ENCODE measurements around the gene AKR1C1. TPM values are rescaled to one million over a fixed set of nuclear protein-coding genes. Genes with fewer than 3 reads are reported as not detected.

AKR1C1 gene
- total and polyA plus RNA-seq, 2 of the 13 experiments (the other 11 are each of a cell fraction or from before 2014, with no cell fraction given), result 948 to 2,238 TPM

DNA sequence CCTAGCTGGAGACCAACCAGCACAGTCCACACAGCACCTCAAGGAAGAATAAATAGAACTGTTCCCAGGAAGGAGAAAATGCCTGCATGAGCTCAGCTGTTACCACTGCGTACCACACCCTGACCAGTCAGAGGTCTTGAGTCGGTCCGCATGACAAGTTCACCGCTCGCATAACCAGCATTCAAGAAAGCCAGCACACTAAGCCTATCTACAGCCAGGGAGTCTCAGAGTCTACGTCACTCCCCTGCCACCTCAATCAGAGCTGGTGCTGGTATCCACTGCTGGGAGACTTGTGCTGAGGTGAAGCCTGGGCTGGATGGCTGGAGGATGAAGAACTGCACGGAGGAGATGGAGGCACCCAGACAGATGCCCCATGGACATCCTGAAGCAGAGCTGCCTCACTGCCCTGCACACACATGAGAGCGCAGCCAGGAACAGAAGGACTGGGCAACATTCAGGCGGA lies 19.6 kb downstream of the AKR1C1 start (continued):
- TF ChIP-seq CCAR2 (optimal IDR thresholded peaks at IDR 0.05; ENCODE audit: low read depth, low read length) (no peak), ZFP36L1 (CRISPR knock-in tag; IDR thresholded peaks at IDR 0.05) (no peak), ZNF496 (CRISPR knock-in tag; IDR thresholded peaks at IDR 0.05; ENCODE audit: insufficient replicate concordance) (no peak), SALL1 (CRISPR knock-in tag; IDR thresholded peaks at IDR 0.05) (peak; percentile 10; the same call in 1 of the 2 replicates), ZNF562 (CRISPR knock-in tag; IDR thresholded peaks at IDR 0.05; ENCODE audit: borderline replicate concordance) (0 out of 2 replicates have a peak, but pooled peaks have one; percentile 65), FIP1L1 (IDR thresholded peaks at IDR 0.05; ENCODE audit: borderline replicate concordance, insufficient read depth, low read depth, low read length) (peak; percentile 100), KDM2A (CRISPR knock-in tag; IDR thresholded peaks at IDR 0.05; ENCODE audit: borderline replicate concordance, low read depth) (peak; percentile 81), GZF1 (CRISPR knock-in tag; IDR thresholded peaks at IDR 0.05) (no peak), TFAP4 (IDR thresholded peaks at IDR 0.05; ENCODE audit: borderline replicate concordance, low read depth) (0 out of 2 replicates have a peak, but pooled peaks have one; percentile 10)
- TF ChIP-seq, protein P1, sequence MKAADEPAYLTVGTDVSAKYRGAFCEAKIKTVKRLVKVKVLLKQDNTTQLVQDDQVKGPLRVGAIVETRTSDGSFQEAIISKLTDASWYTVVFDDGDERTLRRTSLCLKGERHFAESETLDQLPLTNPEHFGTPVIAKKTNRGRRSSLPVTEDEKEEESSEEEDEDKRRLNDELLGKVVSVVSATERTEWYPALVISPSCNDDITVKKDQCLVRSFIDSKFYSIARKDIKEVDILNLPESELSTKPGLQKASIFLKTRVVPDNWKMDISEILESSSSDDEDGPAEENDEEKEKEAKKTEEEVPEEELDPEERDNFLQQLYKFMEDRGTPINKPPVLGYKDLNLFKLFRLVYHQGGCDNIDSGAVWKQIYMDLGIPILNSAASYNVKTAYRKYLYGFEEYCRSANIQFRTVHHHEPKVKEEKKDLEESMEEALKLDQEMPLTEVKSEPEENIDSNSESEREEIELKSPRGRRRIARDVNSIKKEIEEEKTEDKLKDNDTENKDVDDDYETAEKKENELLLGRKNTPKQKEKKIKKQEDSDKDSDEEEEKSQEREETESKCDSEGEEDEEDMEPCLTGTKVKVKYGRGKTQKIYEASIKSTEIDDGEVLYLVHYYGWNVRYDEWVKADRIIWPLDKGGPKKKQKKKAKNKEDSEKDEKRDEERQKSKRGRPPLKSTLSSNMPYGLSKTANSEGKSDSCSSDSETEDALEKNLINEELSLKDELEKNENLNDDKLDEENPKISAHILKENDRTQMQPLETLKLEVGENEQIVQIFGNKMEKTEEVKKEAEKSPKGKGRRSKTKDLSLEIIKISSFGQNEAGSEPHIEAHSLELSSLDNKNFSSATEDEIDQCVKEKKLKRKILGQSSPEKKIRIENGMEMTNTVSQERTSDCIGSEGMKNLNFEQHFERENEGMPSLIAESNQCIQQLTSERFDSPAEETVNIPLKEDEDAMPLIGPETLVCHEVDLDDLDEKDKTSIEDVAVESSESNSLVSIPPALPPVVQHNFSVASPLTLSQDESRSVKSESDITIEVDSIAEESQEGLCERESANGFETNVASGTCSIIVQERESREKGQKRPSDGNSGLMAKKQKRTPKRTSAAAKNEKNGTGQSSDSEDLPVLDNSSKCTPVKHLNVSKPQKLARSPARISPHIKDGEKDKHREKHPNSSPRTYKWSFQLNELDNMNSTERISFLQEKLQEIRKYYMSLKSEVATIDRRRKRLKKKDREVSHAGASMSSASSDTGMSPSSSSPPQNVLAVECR (CRISPR knock-in tag; IDR thresholded peaks at IDR 0.05; ENCODE audit: borderline replicate concordance), result 0 out of 2 replicates have a peak, but pooled peaks have one; percentile 8

Data from HepG2 (cell line).